Muscle layer of duodenum (tissue), 2 donors: ENCODE measurements around the gene MGME1.
A peak's percentile ranks its signal among the peaks of the same experiment; 100 is the strongest.
"Not testable (repeated sequence)": the region's sequence is repeated elsewhere in the genome, so short reads cannot be mapped to it uniquely, and the experiment has no call there.

Source experiments
- H3K27ac ChIP-seq: one replicate; pipeline ENCODE4 v1.7.0; 2013; ENCODE audit warnings: mild to moderate bottlenecking, low read length
- H3K27me3 ChIP-seq: one replicate; pipeline ENCODE4 v1.7.0; 2013; ENCODE audit warnings: low read depth, mild to moderate bottlenecking, control low read depth, low read length
- H3K36me3 ChIP-seq, 2 donors: one replicate each; pipeline ENCODE4 v1.7.0; 2013; ENCODE audit warnings: low read length in 2 of 2, control low read depth in 1 of 2, mild to moderate bottlenecking in 1 of 2; ENCODE audit not compliant: insufficient read depth in 2 of 2, control insufficient read depth in 1 of 2
- H3K4me1 ChIP-seq, 2 donors: one replicate each; pipeline ENCODE4 v1.7.0; 2013; ENCODE audit warnings: low read length in 2 of 2, mild to moderate bottlenecking in 2 of 2, control low read depth in 1 of 2, moderate library complexity in 1 of 2; ENCODE audit not compliant: insufficient read depth in 2 of 2, control insufficient read depth in 1 of 2
- H3K4me3 ChIP-seq, 2 donors: one replicate each; pipeline ENCODE4 v1.7.0; 2013; ENCODE audit warnings: low read length in 2 of 2, low read depth in 1 of 2, mild to moderate bottlenecking in 1 of 2
- H3K9me3 ChIP-seq, 2 donors: one replicate each; pipeline ENCODE4 v1.7.0; 2013; ENCODE audit warnings: low read length in 2 of 2, control low read depth in 1 of 2, mild to moderate bottlenecking in 1 of 2; ENCODE audit not compliant: control insufficient read depth in 1 of 2
- donor health status: healthy.

MGME1 gene

DNA sequence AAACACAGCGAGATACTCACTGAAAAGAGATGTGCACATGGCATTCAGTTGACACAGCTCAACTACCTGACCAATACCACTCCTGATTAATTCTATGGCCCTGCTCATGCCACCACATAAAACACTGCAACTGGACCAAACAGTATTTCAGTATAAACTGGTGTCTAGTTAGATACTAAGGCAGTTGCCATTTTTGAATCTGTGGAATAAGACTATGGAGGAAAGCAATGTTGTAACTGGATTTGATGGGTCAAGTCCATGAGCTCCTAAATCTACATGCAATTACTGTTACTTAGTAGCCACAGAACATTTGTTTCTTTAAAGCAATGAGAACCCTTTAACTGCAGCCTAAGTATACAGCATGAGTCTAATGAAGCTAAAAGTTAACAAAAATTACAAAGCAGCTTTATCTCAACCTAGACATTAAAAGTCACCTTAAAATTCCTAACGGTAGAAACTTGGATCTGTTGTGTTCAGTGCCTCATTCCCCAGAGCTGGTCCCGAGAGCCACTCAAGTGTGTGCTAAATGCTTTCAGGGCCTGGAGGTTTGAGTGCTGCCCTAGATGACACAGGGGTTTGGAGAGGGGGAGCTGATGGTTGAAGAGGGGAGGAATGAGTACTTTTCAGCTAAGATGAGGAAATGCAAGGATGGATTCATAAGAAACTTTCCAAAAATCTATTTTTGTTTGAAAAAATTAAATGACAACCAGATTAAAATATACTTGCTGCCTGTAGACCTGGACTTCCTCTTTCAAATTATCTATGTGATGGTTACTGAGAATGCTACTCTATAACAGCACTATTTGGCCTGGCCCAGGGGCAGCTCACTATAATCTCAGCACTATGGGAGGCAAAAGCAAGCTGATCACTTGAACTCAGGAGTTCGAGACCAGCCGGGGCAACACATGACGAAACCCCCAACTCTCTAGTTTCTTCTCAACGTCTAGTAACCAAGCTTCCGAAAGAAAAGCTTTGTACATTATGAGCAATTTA is 15.8 kb upstream of the MGME1 start:
- Histone ChIP-seq H3K27ac (no peak overlapping the region), H3K9me3 (no peaks in the 10 kb centered on the region), H3K4me1 (peaks cover 4 to 7% of the 10 kb centered on the region in 2 donors), H3K36me3 (peaks cover 56 to 68% of the 10 kb centered on the region in 2 donors), H3K4me3 (no peak overlapping the region), H3K27me3 (no peaks in the 10 kb centered on the region)

DNA sequence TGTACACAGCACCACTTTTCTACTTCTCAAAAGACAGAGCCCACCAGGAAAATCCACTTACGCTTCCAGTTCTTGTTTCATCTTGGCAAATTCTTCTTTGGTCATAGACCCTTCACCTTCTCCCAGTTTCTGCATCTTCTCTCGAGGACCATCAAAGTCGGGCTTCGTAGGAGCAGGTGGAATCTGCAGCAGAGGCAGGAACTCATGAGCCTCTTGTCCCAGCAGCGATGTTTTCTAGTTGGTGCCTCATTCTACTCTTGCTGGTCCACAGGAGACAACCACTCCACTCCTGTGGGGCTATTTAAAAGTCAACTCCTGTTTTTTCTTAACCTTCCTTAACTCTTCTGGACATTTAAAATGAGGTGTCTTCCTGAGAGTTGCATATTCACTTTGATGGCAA is 14.9 kb upstream of the MGME1 start:
- Histone ChIP-seq H3K27me3 (no peaks in the 10 kb centered on the region), H3K27ac (no peak overlapping the region), H3K9me3 (no peaks in the 10 kb centered on the region), H3K4me3 (no peak overlapping the region), H3K36me3 (peaks cover 50 to 60% of the 10 kb centered on the region in 2 donors), H3K4me1 (peaks cover 14 to 16% of the 10 kb centered on the region in 2 donors)

DNA sequence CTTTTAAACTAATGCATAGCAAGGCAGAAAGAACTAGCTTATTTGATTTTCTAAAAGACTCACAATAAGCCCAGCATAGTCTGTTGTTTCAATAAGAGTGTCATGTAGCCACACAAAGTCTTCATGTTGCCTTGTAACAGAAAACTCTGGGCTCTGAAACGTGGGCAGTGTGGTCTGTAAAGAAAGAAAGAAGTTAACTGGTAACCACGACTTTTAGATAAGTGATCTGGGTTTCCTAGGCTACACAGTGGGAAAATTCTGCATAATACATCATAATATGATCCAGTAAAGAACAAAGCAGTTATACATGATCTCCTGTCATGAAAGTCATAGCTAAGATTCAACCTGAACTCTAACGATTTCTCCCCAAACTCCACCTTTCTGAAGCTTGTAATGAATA is 13.5 kb upstream of the MGME1 start:
- no peak overlapping the region for H3K27ac ChIP-seq
- peaks cover 23 to 25% of the 10 kb centered on the region in 2 donors for H3K4me1 ChIP-seq
- no peaks in the 10 kb centered on the region for H3K27me3 ChIP-seq
- peaks cover 36 to 47% of the 10 kb centered on the region in 2 donors for H3K36me3 ChIP-seq
- no peaks in the 10 kb centered on the region for H3K9me3 ChIP-seq
- H3K4me3 ChIP-seq: no peak overlapping the region

DNA sequence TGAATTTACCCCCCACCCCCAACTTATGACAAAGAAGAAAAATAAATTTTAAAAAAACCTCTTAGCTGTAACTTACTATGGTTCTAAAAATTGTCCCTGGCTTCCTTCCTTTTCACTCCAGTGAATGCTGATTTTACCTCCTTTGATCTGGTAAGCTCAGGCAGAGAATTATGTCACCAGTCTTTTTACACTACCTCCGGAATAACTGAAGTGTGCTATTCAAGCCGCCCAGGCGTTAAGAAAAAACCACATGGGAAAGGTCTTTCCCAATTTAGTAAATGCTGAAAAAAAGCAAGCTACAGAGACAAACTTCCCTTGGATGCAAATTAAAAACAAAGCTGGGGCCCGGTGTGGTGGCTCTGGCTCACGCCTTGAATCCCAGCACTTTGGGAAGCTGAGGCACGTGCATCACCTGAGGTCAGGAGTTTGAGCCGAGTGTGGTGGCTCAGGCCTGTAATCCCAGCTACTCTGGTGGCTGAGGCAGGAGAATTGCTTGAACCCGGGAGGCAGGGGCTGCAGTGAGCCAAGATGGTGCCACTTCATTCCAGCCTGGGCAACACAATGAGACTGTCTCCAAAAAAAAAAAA is 12.6 kb upstream of the MGME1 start:
- Histone ChIP-seq H3K9me3 (no peaks in the 10 kb centered on the region), H3K27me3 (no peaks in the 10 kb centered on the region), H3K4me1 (peaks cover 28 to 31% of the 10 kb centered on the region in 2 donors), H3K36me3 (peaks cover 27 to 38% of the 10 kb centered on the region in 2 donors), H3K27ac (no peak overlapping the region), H3K4me3 (no peak overlapping the region)

DNA sequence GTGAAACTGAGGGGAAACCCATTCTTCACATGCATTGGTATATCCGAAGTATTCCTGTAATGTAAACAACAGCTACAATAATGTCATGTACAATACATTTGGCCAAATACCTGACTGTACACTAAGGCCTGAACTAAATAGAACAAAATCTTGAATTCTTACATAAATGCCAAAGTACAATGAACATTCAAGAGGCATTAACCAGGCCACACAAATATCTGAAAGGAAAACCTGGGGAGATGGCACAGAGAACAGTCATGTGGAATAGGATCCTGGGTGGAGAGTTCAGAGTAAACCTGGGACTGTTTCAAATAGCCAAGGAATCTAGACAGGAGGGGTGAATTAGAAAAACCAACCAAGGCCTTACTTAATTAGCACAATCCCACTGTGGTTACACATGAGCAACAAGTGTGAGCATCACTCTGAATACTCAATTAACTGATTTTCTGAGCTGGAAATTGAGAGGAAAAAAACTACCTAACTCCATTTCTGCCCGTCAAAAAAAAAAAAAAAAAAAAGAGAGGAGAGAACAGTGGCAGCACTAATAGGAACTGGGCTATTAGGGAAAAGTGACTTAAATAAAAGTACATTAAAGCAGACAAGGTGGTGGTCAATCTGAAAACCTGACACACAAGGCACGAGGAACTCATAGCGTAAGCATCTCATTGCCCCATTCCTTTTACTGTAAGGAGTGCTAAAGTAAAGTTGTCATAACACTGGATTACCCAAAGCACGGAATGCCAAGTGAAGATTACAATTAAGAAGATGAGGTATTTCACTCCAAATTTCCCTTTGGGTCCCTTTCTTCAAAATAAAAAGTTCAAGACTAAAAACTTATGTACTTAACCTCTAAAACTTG is 11.1 kb upstream of the MGME1 start:
- H3K4me3 ChIP-seq: no peak overlapping the region
- H3K36me3 ChIP-seq: peaks cover 18 to 28% of the 10 kb centered on the region in 2 donors
- no peaks in the 10 kb centered on the region for H3K9me3 ChIP-seq
- peak overlapping the region; percentile 82 for H3K27ac ChIP-seq
- H3K4me1 ChIP-seq: peaks cover 37 to 38% of the 10 kb centered on the region in 2 donors
- no peaks in the 10 kb centered on the region for H3K27me3 ChIP-seq

DNA sequence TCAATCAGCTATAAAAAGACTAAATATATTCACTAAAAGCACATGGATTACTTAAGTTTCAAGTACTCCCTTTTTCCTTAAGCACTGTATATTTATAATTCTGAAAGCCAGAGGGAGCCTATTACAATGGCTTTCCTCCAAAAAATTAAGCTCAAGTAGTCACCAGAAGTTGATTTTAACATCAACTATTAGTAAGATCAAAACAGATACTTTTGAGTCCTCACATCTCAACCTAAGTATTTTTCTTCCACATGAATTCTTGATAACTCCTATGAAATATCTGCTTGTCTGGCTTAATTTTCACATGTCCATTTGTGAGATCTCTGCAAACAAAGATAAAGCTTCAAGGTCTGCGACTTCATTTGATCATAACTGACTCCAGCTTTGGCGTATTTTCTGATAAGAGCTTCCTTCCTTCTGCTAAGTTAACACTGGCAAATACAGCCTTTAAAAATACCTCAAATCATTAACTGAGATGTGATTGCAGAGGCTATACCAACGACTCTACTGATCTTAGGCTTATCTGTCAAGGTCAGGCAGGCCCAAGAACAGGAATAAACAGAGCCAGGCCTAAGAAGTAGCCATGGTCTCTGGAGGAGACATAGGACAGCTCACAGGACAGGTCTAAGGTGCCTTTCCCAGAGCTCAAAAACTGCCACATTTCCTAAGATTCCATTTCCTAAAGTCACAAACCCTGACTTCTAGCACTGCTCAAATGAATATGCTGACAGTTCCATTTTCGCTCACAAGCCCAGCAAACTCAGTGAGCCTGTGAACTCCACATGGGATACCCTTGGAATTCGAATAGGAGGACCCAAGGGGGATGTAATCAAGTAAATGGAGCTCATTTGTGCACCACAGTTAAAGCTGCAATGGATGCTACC is 10.2 kb upstream of the MGME1 start:
- no peak overlapping the region for H3K4me3 ChIP-seq
- no peaks in the 10 kb centered on the region for H3K27me3 ChIP-seq
- peaks cover 40 to 45% of the 10 kb centered on the region in 2 donors for H3K4me1 ChIP-seq
- H3K27ac ChIP-seq: peak overlapping the region; percentile 82
- peaks cover 9 to 20% of the 10 kb centered on the region in 2 donors for H3K36me3 ChIP-seq
- no peaks in the 10 kb centered on the region for H3K9me3 ChIP-seq

DNA sequence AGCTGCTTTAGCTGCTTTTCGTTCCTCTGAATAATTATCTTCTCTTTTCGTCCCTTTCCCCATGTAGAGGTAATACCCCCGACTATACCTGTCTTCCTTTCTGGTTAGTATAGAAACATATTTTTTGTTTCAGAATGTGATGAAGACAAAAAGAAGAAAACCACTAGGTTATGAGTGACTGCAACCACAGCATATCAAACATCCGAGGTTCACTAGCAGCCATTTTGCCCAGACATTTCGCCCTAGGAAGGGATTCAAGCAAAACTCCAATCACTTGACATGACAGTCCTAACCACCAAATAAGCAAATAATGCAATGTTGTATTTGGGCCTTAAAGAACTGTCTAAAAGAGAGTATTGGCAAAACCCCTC is 9.6 kb upstream of the MGME1 start:
- Histone ChIP-seq H3K4me3 (no peak overlapping the region), H3K27ac (peak overlapping the region; percentile 82)

DNA sequence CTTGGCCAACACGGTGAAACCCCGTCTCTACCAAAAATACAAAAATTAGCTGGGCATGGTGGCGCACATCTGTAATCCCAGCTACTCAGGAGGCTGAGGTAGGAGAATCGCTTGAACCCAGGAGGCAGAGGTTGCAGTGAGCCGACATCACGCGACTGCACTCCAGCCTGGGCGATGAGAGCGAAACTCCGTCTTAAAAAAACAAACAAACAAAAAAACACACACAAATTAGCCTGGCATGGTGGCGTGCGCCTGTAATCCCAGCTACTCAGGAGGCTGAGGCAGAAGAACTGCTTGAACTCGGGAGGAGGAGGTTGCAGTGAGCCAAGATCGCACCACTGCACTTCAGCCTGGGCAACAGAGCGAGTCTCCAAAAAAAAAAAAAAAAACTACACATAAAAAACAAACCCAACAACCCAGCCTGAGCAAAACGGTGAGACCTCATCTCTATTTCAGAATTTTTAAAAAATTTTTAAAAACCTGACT is 8.4 kb upstream of the MGME1 start:
- Histone ChIP-seq H3K27ac (peak overlapping the region; percentile 50), H3K4me1 (peaks cover 40 to 45% of the 10 kb centered on the region in 2 donors), H3K4me3 (peak overlapping the region in 1 of 2 donors; percentile 35)
- not testable (repeated sequence) for H3K9me3 ChIP-seq, H3K27me3 ChIP-seq, H3K36me3 ChIP-seq

More for the DNA sequence above, 9.6 kb upstream of the MGME1 start:
- Histone ChIP-seq H3K9me3 (no peaks in the 10 kb centered on the region), H3K36me3 (peaks cover 3 to 14% of the 10 kb centered on the region in 2 donors), H3K27me3 (no peaks in the 10 kb centered on the region), H3K4me1 (peaks cover 40 to 45% of the 10 kb centered on the region in 2 donors)

DNA sequence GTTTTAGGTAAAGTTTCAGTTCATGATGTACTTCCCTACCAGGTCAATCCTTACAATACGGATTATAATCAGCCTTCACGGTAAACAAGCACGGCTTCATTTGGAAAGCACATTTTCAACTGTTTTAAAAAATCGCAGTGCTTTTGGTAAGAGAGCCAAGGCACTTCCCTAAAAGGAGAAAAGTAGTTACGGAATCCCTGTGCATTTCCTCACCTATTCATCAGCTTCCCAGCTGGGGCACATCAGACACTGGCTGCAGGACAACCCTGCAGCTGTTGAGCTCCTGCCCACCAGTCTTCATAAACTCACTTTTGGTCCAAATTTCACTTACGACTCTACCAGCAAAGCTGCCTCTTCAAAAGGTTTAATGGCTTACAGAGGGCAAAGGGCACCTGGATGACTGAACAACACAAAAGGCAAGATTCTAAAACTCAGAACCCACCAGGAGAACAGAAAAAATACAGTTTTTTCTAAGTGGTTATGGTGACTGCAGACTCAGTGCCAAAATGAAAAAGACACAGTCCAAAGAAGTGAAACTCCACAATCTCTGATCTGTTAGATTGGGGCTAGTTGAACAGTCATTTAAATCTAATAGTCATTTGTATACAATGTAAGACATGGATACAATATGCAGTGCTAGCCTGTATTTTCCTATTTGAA is 7.8 kb upstream of the MGME1 start:
- Histone ChIP-seq H3K36me3 (peaks cover 0 to 2% of the 10 kb centered on the region in 2 donors), H3K27me3 (no peaks in the 10 kb centered on the region), H3K4me3 (peak overlapping the region in 1 of 2 donors; percentile 35), H3K9me3 (no peaks in the 10 kb centered on the region), H3K4me1 (peaks cover 45% of the 10 kb centered on the region in 2 donors), H3K27ac (peak overlapping the region; percentile 50)

DNA sequence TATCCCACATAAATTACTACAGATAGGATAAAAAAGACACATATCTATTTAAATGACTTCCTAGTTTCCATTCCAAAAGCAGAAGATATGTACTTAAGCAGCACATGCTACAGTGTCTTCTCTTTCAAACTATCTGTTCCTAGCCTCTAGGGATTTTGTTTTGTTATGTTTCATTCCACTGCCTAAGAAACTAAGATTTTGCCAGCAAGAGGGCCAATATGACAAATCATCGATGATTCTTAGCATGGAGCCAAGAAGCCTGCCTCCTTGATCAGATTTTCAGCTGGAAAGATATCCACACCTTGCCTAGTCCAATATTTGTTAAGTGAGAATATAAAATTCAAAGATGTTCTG is 7.3 kb upstream of the MGME1 start:
- H3K9me3 ChIP-seq: no peaks in the 10 kb centered on the region
- peaks cover 46 to 50% of the 10 kb centered on the region in 2 donors for H3K4me1 ChIP-seq
- peak overlapping the region; percentile 50 for H3K27ac ChIP-seq
- H3K36me3 ChIP-seq: no peaks in the 10 kb centered on the region
- no peaks in the 10 kb centered on the region for H3K27me3 ChIP-seq
- H3K4me3 ChIP-seq: peak overlapping the region in 1 of 2 donors; percentile 35
